Globus pallidus (tissue), 1 donor: Measurements from ENCODE around the gene SLC44A5.
"Not testable (repeated sequence)": the region's sequence is repeated elsewhere in the genome, so short reads cannot be mapped to it uniquely, and the experiment has no call there.

ENCODE experiments used
- DNase-seq: peaks from one replicate; pipeline ENCODE4 v3.0.0-alpha.2; 2015; ENCODE audit warnings: low spot score

The SLC44A5 gene

GRCh38 chr1:75520862-75521475 lies 89.9 kb downstream of the SLC44A5 start:
- no peak for DNase-seq

- DNase-seq = no peak
These were observed 91.1 kb downstream of the SLC44A5 start for GRCh38 chr1:75519651-75520427.

DNA sequence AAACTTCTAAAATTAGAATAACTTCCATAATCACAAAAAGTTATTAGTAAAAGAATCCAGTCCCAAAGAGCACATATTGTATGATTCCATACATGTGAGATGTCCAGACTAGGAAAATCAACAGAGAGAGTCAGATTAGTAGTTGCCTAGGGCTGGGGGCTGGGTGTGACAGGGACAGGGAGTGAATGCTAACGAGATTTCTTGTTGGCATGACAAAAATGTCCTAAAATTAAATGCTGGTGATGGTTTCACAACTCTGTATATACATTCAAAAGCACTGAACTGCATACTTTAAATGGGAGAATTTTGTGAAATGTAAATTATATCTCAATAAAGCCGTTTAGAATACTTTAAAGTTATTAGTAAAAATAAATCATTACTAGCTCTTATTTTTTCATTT lies 92.2 kb downstream of the SLC44A5 start:
- DNase-seq = no peak

GRCh38 chr1:75514270-75514669 lies 96.6 kb downstream of the SLC44A5 start:
- DNase-seq = no peak

GRCh38 chr1:75506976-75507375 lies 103.9 kb downstream of the SLC44A5 start:
- DNase-seq = no peak

DNA sequence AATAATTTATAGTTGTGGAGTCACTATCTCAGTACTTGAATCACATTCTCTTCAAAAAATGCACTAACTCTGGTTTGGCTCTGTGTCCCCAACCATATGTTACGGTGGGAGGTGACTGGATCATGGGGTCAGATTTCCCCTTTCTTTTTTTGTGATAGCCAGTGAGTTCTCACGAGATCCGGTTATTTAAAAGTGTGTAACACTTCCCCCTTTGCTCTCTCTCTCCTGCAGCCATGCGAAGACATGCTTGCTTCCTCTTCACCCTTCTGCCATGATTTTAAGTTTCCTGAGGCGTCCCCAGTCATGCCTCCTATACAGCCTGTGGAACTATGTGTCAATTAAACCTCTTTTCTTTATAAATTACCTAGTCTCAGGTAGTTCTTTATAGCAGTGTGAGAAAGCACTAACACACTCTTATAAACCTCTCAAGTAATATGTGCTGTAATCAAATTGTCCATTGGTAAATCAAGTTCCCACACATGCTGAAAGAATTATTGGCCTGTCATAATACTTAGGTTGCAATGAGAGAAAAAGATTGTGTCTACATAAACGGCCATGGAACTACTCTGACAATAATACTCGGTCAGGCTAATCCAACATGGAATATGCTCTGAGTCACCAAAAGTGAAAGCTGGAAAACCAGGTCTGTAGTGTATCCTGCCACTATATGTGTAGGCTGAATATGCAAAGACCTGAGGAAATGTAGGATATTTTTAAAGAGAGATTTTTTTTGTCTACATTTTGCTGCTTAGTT lies 107.5 kb downstream of the SLC44A5 start:
- DNase-seq = no peak

DNA sequence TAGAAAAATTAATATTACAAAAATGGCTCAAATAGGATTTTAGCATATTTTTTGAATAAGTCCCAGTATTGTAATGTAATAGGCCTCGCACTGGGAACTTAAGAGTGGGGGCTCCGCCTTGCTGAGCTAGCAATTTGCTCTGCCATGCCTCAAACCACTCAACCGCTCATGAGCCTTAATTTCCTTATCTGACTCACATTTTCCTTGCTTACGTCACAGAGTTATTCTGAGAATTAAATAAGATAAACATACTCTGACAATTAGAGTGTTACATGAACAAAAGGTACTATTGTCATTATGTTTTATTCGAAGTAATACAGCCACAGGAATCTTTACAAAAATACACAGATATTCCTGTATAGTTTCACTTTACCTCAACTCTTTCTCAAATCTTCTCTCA lies 108.1 kb downstream of the SLC44A5 start:
- DNase-seq = no peak

DNA sequence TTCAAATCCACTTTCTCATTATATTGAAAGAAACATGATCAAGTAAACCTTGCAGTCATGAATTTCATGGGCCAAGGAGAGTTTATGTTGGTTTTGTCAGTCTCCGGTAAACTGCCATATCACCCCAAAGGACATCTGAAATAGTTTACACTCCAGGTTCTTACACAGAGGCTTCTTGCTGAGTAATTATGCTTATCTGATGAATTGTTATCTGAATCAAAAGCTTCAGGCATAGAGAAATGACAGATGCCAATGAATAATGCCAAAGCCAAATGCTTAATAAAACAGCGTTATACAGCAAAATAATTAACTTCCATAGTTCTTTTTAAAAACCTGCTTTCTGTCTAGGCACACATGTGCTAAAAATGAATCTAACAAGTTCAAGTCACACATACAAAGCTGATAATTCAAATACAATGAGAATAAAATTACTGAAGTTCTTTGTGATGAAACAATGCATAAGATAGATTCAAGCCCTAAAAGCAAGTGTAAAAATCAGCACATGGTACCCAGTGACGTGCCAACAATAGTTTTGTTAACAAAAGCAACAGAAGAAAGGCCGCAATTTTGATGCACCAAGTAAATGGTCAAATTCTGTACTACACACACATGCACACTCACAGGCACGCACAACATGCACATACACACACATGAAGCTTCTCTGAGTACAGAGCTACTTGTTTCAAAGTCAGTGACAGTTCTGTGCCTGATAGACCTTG lies 109.2 kb downstream of the SLC44A5 start:
- no peak for DNase-seq

DNA sequence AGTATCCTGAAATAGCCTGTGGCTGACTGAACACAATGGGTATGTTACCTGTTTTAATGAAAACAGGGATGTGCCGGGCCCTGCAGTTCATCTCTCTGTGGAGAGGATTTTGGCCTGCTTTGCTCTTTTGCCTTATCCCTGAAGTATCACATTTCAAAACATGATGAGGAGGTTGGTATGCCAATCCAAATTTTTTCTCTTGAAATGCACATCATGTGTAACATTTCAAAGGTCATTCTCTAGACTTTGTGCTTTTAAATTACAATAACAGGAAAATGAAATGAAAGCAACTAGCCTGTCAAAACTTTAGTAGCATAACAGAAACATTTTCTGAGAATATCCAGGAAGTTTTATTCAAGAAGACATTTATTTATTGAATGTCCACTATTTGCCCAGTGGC lies 118.9 kb downstream of the SLC44A5 start:
- no peak for DNase-seq

DNA sequence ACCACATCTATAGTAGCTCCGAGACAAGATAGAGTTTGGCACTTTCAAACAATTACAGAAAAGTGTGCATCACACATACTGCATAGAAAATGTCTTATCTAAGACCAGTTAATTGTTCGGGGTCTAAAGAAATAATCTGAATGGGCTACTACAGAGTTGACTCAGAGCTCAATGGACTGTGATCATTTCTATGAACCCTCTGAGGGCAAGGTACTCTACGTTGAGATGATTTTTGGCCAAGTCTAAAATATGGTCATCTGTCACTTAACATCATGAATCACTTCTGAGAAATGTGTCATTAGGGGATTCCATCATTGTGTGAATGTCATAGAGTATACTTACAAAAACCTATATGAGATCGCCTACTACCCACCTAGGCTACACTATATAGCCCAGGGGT lies 123.5 kb downstream of the SLC44A5 start:
- no peak for DNase-seq

GRCh38 chr1:75484789-75485188 lies 126.1 kb downstream of the SLC44A5 start:
- no peak for DNase-seq

DNA sequence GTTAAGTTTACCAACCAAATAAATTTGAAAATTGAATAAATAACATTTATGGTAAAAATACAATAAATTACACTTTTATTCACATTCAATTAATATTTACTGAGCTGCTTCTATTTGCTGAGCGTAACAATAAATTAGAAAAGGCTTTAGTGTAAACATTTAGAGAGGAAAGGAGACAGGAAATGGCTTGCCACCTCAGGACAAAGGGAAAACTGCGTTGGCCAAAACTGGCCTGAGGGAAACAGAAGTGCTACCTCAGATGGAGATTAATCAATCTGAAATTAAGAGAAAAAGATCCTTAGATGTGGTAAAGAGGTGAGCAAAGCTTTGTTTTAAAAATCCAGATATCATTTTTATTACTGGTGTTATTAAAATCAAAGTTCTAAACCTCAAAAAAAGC lies 128.0 kb downstream of the SLC44A5 start:
- no peak for DNase-seq

DNA sequence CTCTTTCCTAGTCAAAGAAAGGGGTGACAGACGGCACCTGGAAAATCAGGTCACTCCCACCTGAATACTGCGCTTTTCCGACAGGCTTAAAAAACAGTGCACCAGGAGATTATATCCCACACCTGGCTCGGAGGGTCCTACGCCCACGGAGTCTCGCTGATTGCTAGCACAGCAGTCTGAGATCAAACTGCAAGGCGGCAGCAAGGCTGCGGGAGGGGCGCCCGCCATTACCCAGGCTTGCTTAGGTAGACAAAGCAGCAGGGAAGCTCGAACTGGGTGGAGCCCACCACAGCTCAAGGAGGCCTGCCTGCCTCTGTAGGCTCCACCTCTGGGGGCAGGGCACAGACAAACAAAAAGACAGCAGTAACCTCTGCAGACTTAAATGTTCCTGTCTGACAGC lies 134.4 kb downstream of the SLC44A5 start:
- not testable (repeated sequence) for DNase-seq

DNA sequence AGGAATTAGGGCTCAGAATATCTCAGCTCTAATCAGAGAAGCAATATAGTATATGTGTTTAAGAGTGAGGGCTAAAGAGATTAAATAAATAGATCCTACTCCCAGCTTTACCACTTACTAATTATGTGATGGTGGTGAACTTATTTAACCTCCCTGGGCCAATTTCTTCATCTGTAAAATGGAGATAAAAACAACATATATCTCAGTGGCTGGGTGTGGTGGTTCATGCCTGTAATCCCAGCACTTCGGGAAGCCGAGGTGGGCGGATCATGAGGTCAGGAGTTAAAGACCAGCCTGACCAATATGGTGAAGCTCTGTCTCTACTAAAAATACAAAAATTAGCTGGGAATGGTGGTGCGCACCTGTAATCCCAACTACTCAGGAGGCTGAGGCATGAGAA lies 135.2 kb downstream of the SLC44A5 start:
- DNase-seq = no peak

DNA sequence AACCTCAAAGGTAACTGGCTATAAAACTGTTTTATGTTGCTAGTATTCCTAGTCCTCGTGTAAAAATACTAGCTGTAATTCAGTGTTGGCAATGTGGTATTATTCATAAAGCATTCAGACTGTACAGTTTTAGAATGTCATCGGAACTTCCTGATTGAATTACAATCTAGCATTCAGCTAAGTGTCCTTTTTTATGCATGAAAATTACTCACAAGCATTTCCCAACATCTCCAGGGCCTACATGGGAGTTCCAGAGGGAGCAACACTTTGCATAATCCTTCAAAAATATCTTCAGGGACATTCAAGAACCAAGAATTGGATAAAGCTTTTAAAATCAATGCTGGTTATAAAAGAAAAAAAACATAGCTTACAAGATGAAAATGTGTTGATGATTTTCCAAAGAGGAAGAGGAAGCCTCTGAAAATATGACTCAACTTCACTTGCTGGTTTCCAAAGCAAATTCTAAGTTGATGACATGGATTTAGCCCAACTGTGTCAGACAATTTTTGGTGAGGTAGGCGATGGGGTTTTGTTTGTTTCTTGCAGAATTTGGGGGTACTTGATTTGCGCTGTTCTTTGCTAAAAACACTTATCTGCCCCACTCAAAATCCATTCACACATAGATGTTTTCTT lies 137.8 kb downstream of the SLC44A5 start:
- no peak for DNase-seq

- DNase-seq = no peak
These were observed 138.6 kb downstream of the SLC44A5 start for GRCh38 chr1:75472089-75472970.

DNA sequence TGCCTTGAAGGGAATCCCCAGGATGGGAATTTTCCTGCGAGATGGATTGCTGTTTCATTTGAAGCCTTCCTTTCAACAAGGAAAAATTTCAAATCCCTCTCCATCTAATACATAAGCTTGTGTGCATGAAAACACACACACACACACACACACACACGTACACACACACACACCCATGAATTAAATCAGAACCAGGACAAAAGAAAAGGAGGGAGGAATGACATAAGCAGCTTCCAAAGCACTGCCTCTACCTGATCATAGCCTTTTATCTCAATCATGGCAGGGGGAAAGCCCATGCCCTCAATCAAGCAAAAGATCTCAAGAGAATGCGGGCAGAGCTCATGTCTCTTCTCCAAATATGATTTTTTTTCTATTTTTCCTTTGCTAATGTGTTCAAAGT lies 139.7 kb downstream of the SLC44A5 start:
- DNase-seq = no peak

DNA sequence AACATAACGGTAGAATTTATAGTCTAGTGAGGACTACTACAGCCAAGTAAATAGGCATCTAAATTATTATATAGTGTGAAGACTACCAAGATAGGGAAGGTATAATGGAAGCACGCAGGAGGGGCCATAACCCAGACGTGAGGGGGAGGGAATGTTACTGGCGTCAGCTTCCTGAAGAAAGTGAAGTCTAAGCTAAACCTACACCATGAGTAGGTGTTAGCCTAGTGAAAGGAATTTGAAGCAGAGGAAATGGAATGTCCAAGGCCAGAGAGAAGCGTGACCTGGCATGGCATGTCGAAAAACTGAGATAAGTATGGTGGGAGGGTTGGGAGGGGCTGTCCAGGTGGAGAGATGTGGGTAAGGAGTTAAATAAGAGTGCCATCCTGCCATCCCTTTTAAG lies 140.5 kb downstream of the SLC44A5 start:
- no peak for DNase-seq

GRCh38 chr1:75469586-75470173 lies 141.2 kb downstream of the SLC44A5 start:
- DNase-seq = no peak

DNA sequence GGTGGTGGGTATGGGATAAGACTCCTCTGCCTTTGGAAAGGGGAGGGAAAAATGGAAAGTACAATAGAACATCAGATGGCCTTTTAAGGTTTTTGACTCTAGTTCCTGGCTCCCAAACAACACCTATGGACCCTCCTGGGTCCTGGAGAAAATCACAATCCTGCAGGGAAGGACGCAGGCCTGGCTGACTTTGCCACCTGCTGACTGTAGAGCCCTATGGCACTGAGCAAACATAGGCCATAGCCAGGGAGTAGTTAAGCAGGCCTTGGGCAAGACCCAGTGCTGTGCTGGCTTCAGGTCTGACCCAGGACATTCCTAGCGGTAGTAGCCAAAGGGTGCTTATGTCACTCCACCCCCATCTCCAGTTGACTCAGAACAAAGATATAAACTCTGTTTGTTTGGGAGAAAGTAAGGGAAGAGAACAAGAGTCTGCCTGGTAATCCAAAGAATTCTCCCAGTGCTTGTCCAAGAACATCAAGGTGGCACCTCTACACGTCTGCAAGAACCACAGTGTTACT lies 149.0 kb downstream of the SLC44A5 start:
- DNase-seq = no peak
